ENCODE data around the gene SUGP2. TPM values are rescaled to one million over a fixed set of nuclear protein-coding genes. Genes with fewer than 3 reads are reported as not detected.

The SUGP2 gene
- total RNA-seq, 3 donors from 2014 or later (not counting 1 experiment from before 2014, with no cell fraction given), result 220 to 237 (median 236) TPM

- Mint-ChIP-seq H3K9me3 (no peaks in the 10 kb centered on the region), H3K4me1 (peaks cover 39% of the 10 kb centered on the region in 2 donors), H3K36me3 (no peaks in the 10 kb centered on the region), H3K27ac (peak overlapping the region in 1 of 2 donors; percentile 5), H3K27me3 (ENCODE audit: low read depth in 2 of 2) (no peaks in the 10 kb centered on the region), H3K4me3 (no peak overlapping the region)
- H3K4me3 ChIP-seq (ENCODE audit: low read length), result no peak overlapping the region
- no peaks in the 10 kb centered on the region for H3K9me3 ChIP-seq (ENCODE audit: control insufficient read depth, insufficient read depth, low read length)
- H3K4me1 ChIP-seq (ENCODE audit: control insufficient read depth, insufficient read depth, low read length), result peaks cover 13% of the 10 kb centered on the region
- no peak for ATAC-seq
- no peak overlapping the region for H3K27ac ChIP-seq (ENCODE audit: low read length)
- peaks cover 11% of the 10 kb centered on the region for H3K36me3 ChIP-seq (ENCODE audit: control insufficient read depth, insufficient read depth, low read length)
- no peaks in the 10 kb centered on the region for H3K27me3 ChIP-seq (ENCODE audit: control insufficient read depth, insufficient read depth, low read length)
- no peak for DNase-seq
- intact Hi-C loops (cut with micrococcal nuclease), result no loop called here
- 90% methylated on average over 13 of the region's 13 CpGs for WGBS (ENCODE audit: insufficient coverage)
- TF ChIP-seq, protein P1, sequence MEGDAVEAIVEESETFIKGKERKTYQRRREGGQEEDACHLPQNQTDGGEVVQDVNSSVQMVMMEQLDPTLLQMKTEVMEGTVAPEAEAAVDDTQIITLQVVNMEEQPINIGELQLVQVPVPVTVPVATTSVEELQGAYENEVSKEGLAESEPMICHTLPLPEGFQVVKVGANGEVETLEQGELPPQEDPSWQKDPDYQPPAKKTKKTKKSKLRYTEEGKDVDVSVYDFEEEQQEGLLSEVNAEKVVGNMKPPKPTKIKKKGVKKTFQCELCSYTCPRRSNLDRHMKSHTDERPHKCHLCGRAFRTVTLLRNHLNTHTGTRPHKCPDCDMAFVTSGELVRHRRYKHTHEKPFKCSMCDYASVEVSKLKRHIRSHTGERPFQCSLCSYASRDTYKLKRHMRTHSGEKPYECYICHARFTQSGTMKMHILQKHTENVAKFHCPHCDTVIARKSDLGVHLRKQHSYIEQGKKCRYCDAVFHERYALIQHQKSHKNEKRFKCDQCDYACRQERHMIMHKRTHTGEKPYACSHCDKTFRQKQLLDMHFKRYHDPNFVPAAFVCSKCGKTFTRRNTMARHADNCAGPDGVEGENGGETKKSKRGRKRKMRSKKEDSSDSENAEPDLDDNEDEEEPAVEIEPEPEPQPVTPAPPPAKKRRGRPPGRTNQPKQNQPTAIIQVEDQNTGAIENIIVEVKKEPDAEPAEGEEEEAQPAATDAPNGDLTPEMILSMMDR (IDR thresholded peaks at IDR 0.05), result no peak
Measured at GRCh38 chr19:19074196-19074882, 41.0 kb upstream of the SUGP2 start.

GRCh38 chr19:19071897-19072296 is 38.6 kb upstream of the SUGP2 start:
- WGBS (ENCODE audit: insufficient coverage), result 97% methylated on average over 8 of the region's 8 CpGs
- Histone ChIP-seq H3K4me1 (ENCODE audit: control insufficient read depth, insufficient read depth, low read length) (peaks cover 33% of the 10 kb centered on the region), H3K9me3 (ENCODE audit: control insufficient read depth, insufficient read depth, low read length) (no peaks in the 10 kb centered on the region), H3K27me3 (ENCODE audit: control insufficient read depth, insufficient read depth, low read length) (no peaks in the 10 kb centered on the region), H3K4me3 (ENCODE audit: low read length) (no peak overlapping the region), H3K36me3 (ENCODE audit: control insufficient read depth, insufficient read depth, low read length) (peaks cover 9% of the 10 kb centered on the region), H3K27ac (ENCODE audit: low read length) (no peak overlapping the region)
- no peaks in the 10 kb centered on the region for H3K27me3 Mint-ChIP-seq (ENCODE audit: low read depth in 2 of 2)
- no peak overlapping the region for H3K4me3 Mint-ChIP-seq
- no peak overlapping the region for H3K27ac Mint-ChIP-seq
- TF ChIP-seq, protein P1 (IDR thresholded peaks at IDR 0.05), result no peak
- H3K36me3 Mint-ChIP-seq, result no peaks in the 10 kb centered on the region
- DNase-seq (no peak), ATAC-seq (no peak)
- intact Hi-C loops (cut with micrococcal nuclease), result no loop called here
- H3K9me3 Mint-ChIP-seq, result no peaks in the 10 kb centered on the region
- H3K4me1 Mint-ChIP-seq, result peaks cover 28 to 39% of the 10 kb centered on the region in 2 donors

- Mint-ChIP-seq H3K4me1 (peaks cover 30 to 51% of the 10 kb centered on the region in 2 donors), H3K27me3 (ENCODE audit: low read depth in 2 of 2) (no peaks in the 10 kb centered on the region), H3K36me3 (no peaks in the 10 kb centered on the region), H3K9me3 (no peaks in the 10 kb centered on the region), H3K4me3 (peak overlapping the region; percentile 78), H3K27ac (peak overlapping the region; percentile 77 to 83)
- Histone ChIP-seq H3K9me3 (ENCODE audit: control insufficient read depth, insufficient read depth, low read length) (no peaks in the 10 kb centered on the region), H3K36me3 (ENCODE audit: control insufficient read depth, insufficient read depth, low read length) (peaks cover 4% of the 10 kb centered on the region), H3K27me3 (ENCODE audit: control insufficient read depth, insufficient read depth, low read length) (no peaks in the 10 kb centered on the region), H3K4me1 (ENCODE audit: control insufficient read depth, insufficient read depth, low read length) (peaks cover 59% of the 10 kb centered on the region), H3K27ac (ENCODE audit: low read length) (peak overlapping the region; percentile 53), H3K4me3 (ENCODE audit: low read length) (peak overlapping the region; percentile 14)
- DNase-seq (peak in 1 of 2 donors; percentile 24), ATAC-seq (peak; percentile 35 to 51 (median 41))
- intact Hi-C loops (cut with micrococcal nuclease), result no loop called here
- TF ChIP-seq, protein P1 (IDR thresholded peaks at IDR 0.05), result no peak
- 69% methylated on average over 10 of the region's 11 CpGs for WGBS (ENCODE audit: insufficient coverage)
Measured at GRCh38 chr19:19068659-19069654, 35.6 kb upstream of the SUGP2 start.

All from natural killer cell (primary cell).